NCI-H774 (cell line): ENCODE measurements around the gene TEX19.

Experiments used
- DNase-seq: peaks from one replicate; lab custom pipeline; 2025; lab: John Stamatoyannopoulos, UW

The TEX19 gene

GRCh38 chr17:82390860-82391435, 31.9 kb downstream of the TEX19 start:
- DNase-seq: no peak

GRCh38 chr17:82391496-82392066, 32.5 kb downstream of the TEX19 start:
- DNase-seq: no peak

- DNase-seq: no peak
Measured at GRCh38 chr17:82392209-82392920, 33.3 kb downstream of the TEX19 start.

- no peak for DNase-seq
Measured at GRCh38 chr17:82392941-82393340, 33.9 kb downstream of the TEX19 start.

GRCh38 chr17:82394278-82394677, 35.2 kb downstream of the TEX19 start:
- DNase-seq: no peak

- DNase-seq: no peak
Measured at GRCh38 chr17:82396601-82397435, 37.8 kb downstream of the TEX19 start.

- no peak for DNase-seq
Measured at GRCh38 chr17:82397449-82398335, 38.6 kb downstream of the TEX19 start.

GRCh38 chr17:82399041-82399441, 40.0 kb downstream of the TEX19 start:
- no peak for DNase-seq

GRCh38 chr17:82399601-82400101, 40.6 kb downstream of the TEX19 start:
- no peak for DNase-seq

- DNase-seq: no peak
Measured at GRCh38 chr17:82400206-82400605, 41.2 kb downstream of the TEX19 start.

GRCh38 chr17:82400830-82401229, 41.8 kb downstream of the TEX19 start:
- no peak for DNase-seq

GRCh38 chr17:82402865-82403264, 43.8 kb downstream of the TEX19 start:
- no peak for DNase-seq

- no peak for DNase-seq
Measured at GRCh38 chr17:82403662-82404660, 44.9 kb downstream of the TEX19 start.

- DNase-seq: no peak
Measured at GRCh38 chr17:82405051-82405450, 46.0 kb downstream of the TEX19 start.

GRCh38 chr17:82406131-82406671, 47.2 kb downstream of the TEX19 start:
- DNase-seq: no peak

GRCh38 chr17:82407255-82407654, 48.2 kb downstream of the TEX19 start:
- DNase-seq: no peak

GRCh38 chr17:82408288-82408937, 49.4 kb downstream of the TEX19 start:
- DNase-seq: no peak

- DNase-seq: no peak
Measured at GRCh38 chr17:82408938-82409318, 49.9 kb downstream of the TEX19 start.

- DNase-seq: no peak
Measured at GRCh38 chr17:82410014-82410716, 51.1 kb downstream of the TEX19 start.
